Transverse colon (tissue), 4 donors: ENCODE data around the gene ALPG.

Experiments
- POLR2A ChIP-seq: fragments of 450-650 bp; IDR thresholded peaks from one replicate; pipeline ENCODE4 v1.6.1; 2016; ENCODE audit warnings: antibody characterized with exemption, mild to moderate bottlenecking, moderate library complexity
- POLR2AphosphoS5 ChIP-seq, 3 donors: sonication (generic); formaldehyde crosslinking; IDR thresholded peaks; one replicate each; pipeline ENCODE4 v1.6.1; 2016; ENCODE audit warnings: antibody characterized with exemption in 3 of 3
- TF ChIP-seq, protein P1 (sequence below), 5 experiments: fragments of 200-600 bp in 3 of 5; fragments of 450-650 bp in 2 of 5; sonication (generic) in 3 of 5; IDR thresholded peaks; 1 replicate in 2 of 5; 2 replicates in 3 of 5; pipeline ENCODE4 v1.5.1; 2016 to 2017; ENCODE audit warnings: antibody characterized with exemption in 5 of 5, inconsistent platforms in 3 of 5, mild to moderate bottlenecking in 2 of 5, moderate library complexity in 1 of 5

DNA sequence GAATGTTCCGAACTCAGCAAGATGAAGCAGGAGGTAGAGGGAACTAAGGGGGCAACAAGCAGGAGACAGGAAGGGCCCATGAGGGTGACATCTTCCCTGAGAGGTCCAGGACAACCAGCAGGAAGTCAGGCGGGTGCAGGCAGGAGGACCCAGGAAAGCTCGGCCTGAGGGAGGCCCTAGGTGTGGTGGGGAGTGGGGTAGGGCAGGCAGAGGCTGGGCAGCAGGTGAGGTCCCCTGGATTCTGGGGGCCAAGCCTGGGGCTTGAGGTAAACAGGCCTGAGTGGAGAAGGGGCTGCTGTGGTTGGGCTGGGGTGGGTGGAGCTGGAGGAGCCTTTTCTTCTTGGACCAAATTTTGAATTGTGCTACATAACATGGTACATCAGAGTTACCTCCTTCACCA lies 4.1 kb upstream of the ALPG start:
- TF ChIP-seq, protein P1, sequence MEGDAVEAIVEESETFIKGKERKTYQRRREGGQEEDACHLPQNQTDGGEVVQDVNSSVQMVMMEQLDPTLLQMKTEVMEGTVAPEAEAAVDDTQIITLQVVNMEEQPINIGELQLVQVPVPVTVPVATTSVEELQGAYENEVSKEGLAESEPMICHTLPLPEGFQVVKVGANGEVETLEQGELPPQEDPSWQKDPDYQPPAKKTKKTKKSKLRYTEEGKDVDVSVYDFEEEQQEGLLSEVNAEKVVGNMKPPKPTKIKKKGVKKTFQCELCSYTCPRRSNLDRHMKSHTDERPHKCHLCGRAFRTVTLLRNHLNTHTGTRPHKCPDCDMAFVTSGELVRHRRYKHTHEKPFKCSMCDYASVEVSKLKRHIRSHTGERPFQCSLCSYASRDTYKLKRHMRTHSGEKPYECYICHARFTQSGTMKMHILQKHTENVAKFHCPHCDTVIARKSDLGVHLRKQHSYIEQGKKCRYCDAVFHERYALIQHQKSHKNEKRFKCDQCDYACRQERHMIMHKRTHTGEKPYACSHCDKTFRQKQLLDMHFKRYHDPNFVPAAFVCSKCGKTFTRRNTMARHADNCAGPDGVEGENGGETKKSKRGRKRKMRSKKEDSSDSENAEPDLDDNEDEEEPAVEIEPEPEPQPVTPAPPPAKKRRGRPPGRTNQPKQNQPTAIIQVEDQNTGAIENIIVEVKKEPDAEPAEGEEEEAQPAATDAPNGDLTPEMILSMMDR (IDR thresholded peaks at IDR 0.05) = no peak
- TF ChIP-seq POLR2AphosphoS5 (IDR thresholded peaks at IDR 0.05) (no peak), POLR2A (no peak)
